Measurements from ENCODE around the gene SOX1. TPM values are rescaled to one million over a fixed set of nuclear protein-coding genes. Genes with fewer than 3 reads are reported as not detected.

The SOX1 gene
- total and polyA plus RNA-seq, 2 of the 13 experiments (the other 11 are each of a cell fraction or from before 2014, with no cell fraction given), result not detected

DNA sequence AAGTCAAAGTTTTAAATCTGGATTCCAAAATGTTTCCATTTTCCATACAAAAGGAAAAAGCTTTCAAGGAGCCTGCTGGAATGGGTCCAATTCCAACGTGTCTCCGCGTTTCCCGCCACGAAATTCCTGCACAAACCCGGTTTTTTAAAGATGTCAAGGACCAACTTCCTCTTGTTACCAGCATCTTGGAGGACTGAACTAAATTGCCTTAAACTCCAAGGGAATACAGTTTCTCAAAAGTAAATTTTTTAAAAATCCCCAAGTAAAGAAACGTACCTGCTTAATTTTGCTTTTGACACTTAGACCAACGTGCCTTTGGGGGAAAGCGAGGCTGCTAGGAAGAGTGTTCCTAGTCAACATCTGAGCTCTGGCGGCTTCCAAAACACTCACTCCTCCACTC is 12.3 kb upstream of the SOX1 start (continued):
- TF ChIP-seq SYNCRIP (IDR thresholded peaks at IDR 0.05; ENCODE audit: insufficient read depth, low read depth, low read length) (no peak), TAF1 (CRISPR knock-in tag; IDR thresholded peaks at IDR 0.05) (no peak)

DNA sequence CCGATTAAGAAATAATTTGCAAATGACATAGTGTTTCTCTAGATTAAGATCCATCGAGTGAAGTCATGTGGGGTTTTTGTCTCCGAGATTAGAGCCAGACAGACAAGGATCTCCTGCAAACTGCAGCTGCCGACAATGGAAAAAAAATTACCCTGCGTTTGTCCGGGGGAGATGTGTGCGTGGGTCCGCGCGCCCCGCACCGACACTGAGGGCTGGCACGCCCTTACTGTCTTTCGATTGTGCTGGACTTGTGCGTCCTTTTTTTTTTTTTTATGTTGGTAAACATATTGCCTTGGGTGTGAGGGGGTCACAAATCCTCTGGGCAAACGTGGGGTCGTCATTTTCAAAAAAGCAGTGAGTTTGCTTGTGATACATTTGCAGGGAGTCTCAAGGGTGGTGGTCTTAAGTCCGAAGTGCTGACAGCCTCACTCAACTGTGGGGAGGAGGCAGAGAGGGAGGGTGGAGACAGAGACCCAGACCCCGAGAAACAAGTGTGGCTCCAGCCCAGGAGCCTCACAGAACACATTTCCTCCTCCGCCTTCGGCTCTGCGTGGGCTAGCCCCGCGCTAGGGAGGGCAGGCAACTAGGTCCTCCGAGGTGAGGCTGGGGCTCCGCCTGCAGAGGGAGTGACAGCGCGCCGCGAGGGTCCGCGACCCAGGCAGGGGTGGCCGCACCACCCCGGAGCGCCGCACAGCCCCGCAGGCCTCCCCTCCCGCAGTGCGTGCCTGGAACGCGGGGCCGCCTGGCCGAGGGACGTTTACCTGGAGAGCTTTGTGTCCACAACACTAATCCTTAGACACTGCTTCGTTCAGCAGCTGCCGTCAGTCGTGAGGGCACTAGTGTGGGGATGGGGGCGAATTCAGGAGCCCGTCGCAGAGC is 11.7 kb upstream of the SOX1 start:
- Histone ChIP-seq H3K4me1 (ENCODE audit: insufficient read depth, low read length) (no peaks in the 10 kb centered on the region), H3K9me3 (ENCODE audit: low read length) (no peaks in the 10 kb centered on the region), H3K9ac (ENCODE audit: insufficient read depth, low read depth, low read length) (no peak overlapping the region), H3K36me3 (replicated peaks in 1 of 2; ENCODE audit: control insufficient read depth in 1 of 2, insufficient read depth in 2 of 2, low read length in 2 of 2) (no peaks in the 10 kb centered on the region), H3K27me3 (ENCODE audit: control insufficient read depth in 1 of 2, insufficient read depth in 2 of 2, low read length in 2 of 2) (peaks cover 5 to 61% of the 10 kb centered on the region in 2 experiments), H3K4me2 (ENCODE audit: low read depth, low read length) (no peak overlapping the region), H4K20me1 (ENCODE audit: insufficient read depth, low read length) (no peaks in the 10 kb centered on the region), H3K79me2 (ENCODE audit: insufficient read depth, low read length) (no peaks in the 10 kb centered on the region), H3K27ac (ENCODE audit: extremely low read length, insufficient read depth, low read length) (no peak overlapping the region), H2AFZ (ENCODE audit: low read length) (no peak overlapping the region), H3K4me3 (replicated peaks in 1 of 3; ENCODE audit: insufficient read depth in 1 of 3, low read depth in 2 of 3, low read length in 3 of 3) (no peak overlapping the region)
- ChIA-PET POLR2A (no interaction called here), CTCF (ENCODE audit: low intra/inter-chr PET ratio, low total read pairs) (no interaction called here)
- in situ Hi-C loops (cut with HindIII; ENCODE audit: extremely low pct_ligation_motif_present, low pct_unique_long_range_greater_than_20kb), result no loop called here
- ATAC-seq (no peak), FAIRE-seq (no peak), DNase-seq (ENCODE audit: low spot score) (no peak)
- WGBS (ENCODE audit: low lambda C conversion rate), result 52% methylated on average over 40 of the region's 50 CpGs
- intact Hi-C loops (cut with micrococcal nuclease; ENCODE audit: unreplicated experiment), result no loop called here
- no peak for TF ChIP-seq SATB2 (CRISPR knock-in tag; IDR thresholded peaks at IDR 0.05)
- TF ChIP-seq, protein P1, sequence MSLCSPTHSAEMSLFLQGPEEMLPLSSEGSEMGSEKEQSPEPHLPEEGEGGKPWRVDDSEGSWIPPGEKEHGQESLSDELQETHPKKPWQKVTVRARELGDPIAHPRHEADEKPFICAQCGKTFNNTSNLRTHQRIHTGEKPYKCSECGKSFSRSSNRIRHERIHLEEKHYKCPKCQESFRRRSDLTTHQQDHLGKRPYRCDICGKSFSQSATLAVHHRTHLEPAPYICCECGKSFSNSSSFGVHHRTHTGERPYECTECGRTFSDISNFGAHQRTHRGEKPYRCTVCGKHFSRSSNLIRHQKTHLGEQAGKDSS (CRISPR knock-in tag; IDR thresholded peaks at IDR 0.05; ENCODE audit: borderline replicate concordance, low read depth), result no peak
- no peak for TF ChIP-seq HNF4A (CRISPR knock-in tag; IDR thresholded peaks at IDR 0.05)
- TF ChIP-seq NR2F1 (CRISPR knock-in tag; IDR thresholded peaks at IDR 0.05), result no peak
- no peak for TF ChIP-seq MZF1 (CRISPR knock-in tag; IDR thresholded peaks at IDR 0.05; ENCODE audit: borderline replicate concordance)
- no peak for TF ChIP-seq ZNF558 (CRISPR knock-in tag; IDR thresholded peaks at IDR 0.05; ENCODE audit: borderline replicate concordance)
- TF ChIP-seq FOXK2 (IDR thresholded peaks at IDR 0.05), result no peak
- TF ChIP-seq IRF2 (CRISPR knock-in tag; IDR thresholded peaks at IDR 0.05), result no peak
- no peak for TF ChIP-seq RERE (CRISPR knock-in tag; IDR thresholded peaks at IDR 0.05; ENCODE audit: low read depth)
- TF ChIP-seq ZNF777 (CRISPR knock-in tag; IDR thresholded peaks at IDR 0.05), result no peak
- TF ChIP-seq RXRA (CRISPR knock-in tag; IDR thresholded peaks at IDR 0.05), result no peak
- TF ChIP-seq ZNF33A (CRISPR knock-in tag; IDR thresholded peaks at IDR 0.05; ENCODE audit: borderline replicate concordance), result no peak
- no peak for TF ChIP-seq RAD21 (CRISPR knock-in tag; IDR thresholded peaks at IDR 0.05)
- TF ChIP-seq PLRG1 (conservative IDR thresholded peaks at IDR 0.05), result no peak
- TF ChIP-seq FOXO1 (CRISPR knock-in tag; IDR thresholded peaks at IDR 0.05), result no peak
- no peak for TF ChIP-seq ZNF776 (CRISPR knock-in tag; IDR thresholded peaks at IDR 0.05)
- TF ChIP-seq TBX2 (CRISPR knock-in tag; IDR thresholded peaks at IDR 0.05; ENCODE audit: borderline replicate concordance), result no peak
- BruUV-seq (replicated peaks), result no TSS peak
